Keratinocyte (primary cell): ENCODE results near the gene IP6K2. TPM values are rescaled to one million over a fixed set of nuclear protein-coding genes. Genes with fewer than 3 reads are reported as not detected.

ENCODE experiments used
- DNase-seq: peaks from one replicate; pipeline ENCODE4 v3.0.0-alpha.2; 2011; ENCODE audit warnings: low read depth, missing footprints, low spot score
- FAIRE-seq: peaks from 2 replicates; lab custom pipeline; 2011; peaks lifted over from hg19 to GRCh38; lab: Jason Lieb, UNC
- H2AFZ ChIP-seq: 2 replicates; pipeline ENCODE4 v1.6.0; 2012; ENCODE audit warnings: low read length, control low read depth, inconsistent platforms; ENCODE audit not compliant: control insufficient read depth
- H3K27ac ChIP-seq: 2 replicates; pipeline ENCODE4 v1.5.1; 2011; ENCODE audit warnings: low read length; ENCODE audit not compliant: control insufficient read depth, insufficient read depth
- H3K27me3 ChIP-seq: 3 replicates; pipeline ENCODE4 v1.6.0; 2011; ENCODE audit warnings: low read length; ENCODE audit not compliant: control insufficient read depth, insufficient read depth; ENCODE audit errors: extremely low read depth
- H3K36me3 ChIP-seq, 2 experiments: 2 replicates in 1 of 2; 3 replicates in 1 of 2; pipeline ENCODE4 v1.5.1; 2011; ENCODE audit warnings: low read length in 2 of 2, mild to moderate bottlenecking in 1 of 2; ENCODE audit not compliant: control insufficient read depth in 2 of 2, insufficient read depth in 2 of 2; ENCODE audit errors: extremely low read depth in 1 of 2
- H3K4me1 ChIP-seq: 3 replicates; pipeline ENCODE4 v1.5.1; 2011; ENCODE audit warnings: low read length; ENCODE audit not compliant: control insufficient read depth, insufficient read depth; ENCODE audit errors: extremely low read depth
- H3K4me2 ChIP-seq: 3 replicates; pipeline ENCODE4 v1.6.0; 2011; ENCODE audit warnings: low read depth, low read length; ENCODE audit not compliant: control insufficient read depth, insufficient read depth; ENCODE audit errors: extremely low read depth
- H3K4me3 ChIP-seq, 3 experiments: fragments of 200-600 bp in 1 of 3; sonication (generic) in 1 of 3; 2 replicates in 2 of 3; 3 replicates in 1 of 3; pipeline ENCODE4 v1.5.1; 2011 to 2016; ENCODE audit warnings: low read length in 3 of 3, mild to moderate bottlenecking in 3 of 3, control low read depth in 2 of 3, inconsistent platforms in 1 of 3, low read depth in 1 of 3, mixed read lengths in 1 of 3, mixed run types in 1 of 3, moderate library complexity in 1 of 3; ENCODE audit not compliant: control insufficient read depth in 2 of 3, insufficient read depth in 2 of 3; ENCODE audit errors: extremely low read depth in 1 of 3
- H3K79me2 ChIP-seq: 2 replicates; pipeline ENCODE4 v1.6.0; 2012; ENCODE audit warnings: low read length; ENCODE audit not compliant: control insufficient read depth, insufficient read depth
- H3K9ac ChIP-seq: 3 replicates; pipeline ENCODE4 v1.6.0; 2011; ENCODE audit warnings: low read length; ENCODE audit not compliant: control insufficient read depth, insufficient read depth; ENCODE audit errors: extremely low read depth
- H3K9me1 ChIP-seq: 3 replicates; pipeline ENCODE4 v1.6.0; 2011; ENCODE audit warnings: low read length; ENCODE audit not compliant: control insufficient read depth, insufficient read depth; ENCODE audit errors: extremely low read depth
- H3K9me3 ChIP-seq: 2 replicates; pipeline ENCODE4 v1.5.1; 2012; ENCODE audit warnings: low read depth, low read length; ENCODE audit not compliant: control insufficient read depth
- H4K20me1 ChIP-seq: 3 replicates; pipeline ENCODE4 v1.6.0; 2011; ENCODE audit warnings: low read length; ENCODE audit not compliant: control insufficient read depth, insufficient read depth; ENCODE audit errors: extremely low read depth
- CTCF ChIP-seq, 3 experiments: IDR thresholded peaks in 1 of 3; conservative IDR thresholded peaks in 1 of 3; optimal IDR thresholded peaks in 1 of 3; 2 replicates in 2 of 3; 3 replicates in 1 of 3; pipeline versions ENCODE3 to v1.5.1; 2011; ENCODE audit warnings: low read length in 3 of 3, mild to moderate bottlenecking in 3 of 3, moderate library complexity in 2 of 3, control low read depth in 1 of 3, inconsistent platforms in 1 of 3; ENCODE audit not compliant: insufficient read depth in 2 of 3; ENCODE audit errors: extremely low read depth in 1 of 3
- EZH2 ChIP-seq: IDR thresholded peaks from one replicate; pipeline ENCODE4 v1.6.1; 2012; ENCODE audit warnings: inconsistent platforms, mild to moderate bottlenecking, low read length, moderate library complexity
- dilution Hi-C: fragments of 300-500 bp; cut with MboI; formaldehyde crosslinking; loops from one replicate; pipeline ENCODE4 v1.7.0; 2020; ENCODE audit warnings: low sequenced_read_pairs; ENCODE audit not compliant: extremely low pct_ligation_motif_present
- polyA plus RNA-seq, 5 experiments: library from polyadenylated mRNA; depleted of rRNA in 3 of 5; stranded (reverse) in 3 of 5; stranded (forward) in 1 of 5; unstranded in 1 of 5; fragments of >200 nt; gene quantifications; 1 replicate in 1 of 5; 2 replicates in 3 of 5; 3 replicates in 1 of 5; pipeline versions ENCODE4 v1.2.1 to v1.2.3, GENCODE V29; 2011 to 2012; ENCODE audit warnings: missing spikeins in 2 of 5, low read depth in 1 of 5, low replicate concordance in 1 of 5

Gene IP6K2
- polyA plus RNA-seq, 1 donor (not counting 4 experiments of a cell fraction or from before 2014, with no cell fraction given) = 110 TPM

- H3K27ac ChIP-seq = no peak overlapping the region
- TF ChIP-seq CTCF (optimal IDR thresholded peaks at IDR 0.05 in 1 of 3, IDR thresholded peaks at IDR 0.05 in 1 of 3, conservative IDR thresholded peaks at IDR 0.05 in 1 of 3; ENCODE audit: extremely low read depth in 1 of 3, insufficient read depth in 2 of 3, low read length in 3 of 3) = no peak
- no peak for TF ChIP-seq EZH2
- H2AFZ ChIP-seq = no peak overlapping the region
- no peak overlapping the region for H3K4me3 ChIP-seq
- H3K36me3 ChIP-seq = peaks cover 37 to 47% of the 10 kb centered on the region in 2 experiments
- H3K4me1 ChIP-seq = peaks cover 37% of the 10 kb centered on the region
- H3K9me1 ChIP-seq = no peaks in the 10 kb centered on the region
- H3K9ac ChIP-seq = no peak overlapping the region
- peaks cover 35% of the 10 kb centered on the region for H3K79me2 ChIP-seq
- FAIRE-seq = no peak
- H3K9me3 ChIP-seq = no peaks in the 10 kb centered on the region
- DNase-seq = no peak
- no peaks in the 10 kb centered on the region for H4K20me1 ChIP-seq
- no peaks in the 10 kb centered on the region for H3K27me3 ChIP-seq
- dilution Hi-C loops = no loop called here
- H3K4me2 ChIP-seq = no peak overlapping the region
These were observed 28.8 kb downstream of the IP6K2 start for GRCh38 chr3:48688032-48688736.

- Histone ChIP-seq H3K9me3 (no peaks in the 10 kb centered on the region), H3K36me3 (peaks cover 38 to 40% of the 10 kb centered on the region in 2 experiments), H3K9me1 (no peaks in the 10 kb centered on the region), H3K4me3 (no peak overlapping the region), H3K4me1 (peaks cover 40% of the 10 kb centered on the region), H3K79me2 (peaks cover 29% of the 10 kb centered on the region), H3K27ac (no peak overlapping the region), H3K27me3 (no peaks in the 10 kb centered on the region), H4K20me1 (no peaks in the 10 kb centered on the region), H3K9ac (no peak overlapping the region), H3K4me2 (no peak overlapping the region), H2AFZ (no peak overlapping the region)
- TF ChIP-seq CTCF (optimal IDR thresholded peaks at IDR 0.05 in 1 of 3, IDR thresholded peaks at IDR 0.05 in 1 of 3, conservative IDR thresholded peaks at IDR 0.05 in 1 of 3; ENCODE audit: extremely low read depth in 1 of 3, insufficient read depth in 2 of 3, low read length in 3 of 3) = no peak
- TF ChIP-seq EZH2 = no peak
- FAIRE-seq (no peak), DNase-seq (no peak)
- dilution Hi-C loops = no loop called here
These were observed 29.8 kb downstream of the IP6K2 start for GRCh38 chr3:48687220-48687678.
